GM12875 (cell line): ENCODE results near the gene PTPRH.

Source experiments
- H3K4me3 ChIP-seq: one replicate; pipeline ENCODE4 v1.5.1; 2011; ENCODE audit warnings: low read depth, low read length, control low read depth
- TF ChIP-seq, protein P1 (sequence below): IDR thresholded peaks from 2 replicates; pipeline ENCODE4 v1.5.1; 2011; ENCODE audit warnings: low read depth, mild to moderate bottlenecking, control low read depth, inconsistent platforms, low read length, moderate library complexity, borderline replicate concordance; ENCODE audit not compliant: insufficient read depth

Gene PTPRH

GRCh38 chr19:55178781-55179599 lies 30.3 kb downstream of the PTPRH start:
- TF ChIP-seq, protein P1, sequence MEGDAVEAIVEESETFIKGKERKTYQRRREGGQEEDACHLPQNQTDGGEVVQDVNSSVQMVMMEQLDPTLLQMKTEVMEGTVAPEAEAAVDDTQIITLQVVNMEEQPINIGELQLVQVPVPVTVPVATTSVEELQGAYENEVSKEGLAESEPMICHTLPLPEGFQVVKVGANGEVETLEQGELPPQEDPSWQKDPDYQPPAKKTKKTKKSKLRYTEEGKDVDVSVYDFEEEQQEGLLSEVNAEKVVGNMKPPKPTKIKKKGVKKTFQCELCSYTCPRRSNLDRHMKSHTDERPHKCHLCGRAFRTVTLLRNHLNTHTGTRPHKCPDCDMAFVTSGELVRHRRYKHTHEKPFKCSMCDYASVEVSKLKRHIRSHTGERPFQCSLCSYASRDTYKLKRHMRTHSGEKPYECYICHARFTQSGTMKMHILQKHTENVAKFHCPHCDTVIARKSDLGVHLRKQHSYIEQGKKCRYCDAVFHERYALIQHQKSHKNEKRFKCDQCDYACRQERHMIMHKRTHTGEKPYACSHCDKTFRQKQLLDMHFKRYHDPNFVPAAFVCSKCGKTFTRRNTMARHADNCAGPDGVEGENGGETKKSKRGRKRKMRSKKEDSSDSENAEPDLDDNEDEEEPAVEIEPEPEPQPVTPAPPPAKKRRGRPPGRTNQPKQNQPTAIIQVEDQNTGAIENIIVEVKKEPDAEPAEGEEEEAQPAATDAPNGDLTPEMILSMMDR = no peak
- no peak overlapping the region for H3K4me3 ChIP-seq

GRCh38 chr19:55176076-55176475 lies 33.2 kb downstream of the PTPRH start:
- no peak overlapping the region for H3K4me3 ChIP-seq
- TF ChIP-seq, protein P1 = no peak

DNA sequence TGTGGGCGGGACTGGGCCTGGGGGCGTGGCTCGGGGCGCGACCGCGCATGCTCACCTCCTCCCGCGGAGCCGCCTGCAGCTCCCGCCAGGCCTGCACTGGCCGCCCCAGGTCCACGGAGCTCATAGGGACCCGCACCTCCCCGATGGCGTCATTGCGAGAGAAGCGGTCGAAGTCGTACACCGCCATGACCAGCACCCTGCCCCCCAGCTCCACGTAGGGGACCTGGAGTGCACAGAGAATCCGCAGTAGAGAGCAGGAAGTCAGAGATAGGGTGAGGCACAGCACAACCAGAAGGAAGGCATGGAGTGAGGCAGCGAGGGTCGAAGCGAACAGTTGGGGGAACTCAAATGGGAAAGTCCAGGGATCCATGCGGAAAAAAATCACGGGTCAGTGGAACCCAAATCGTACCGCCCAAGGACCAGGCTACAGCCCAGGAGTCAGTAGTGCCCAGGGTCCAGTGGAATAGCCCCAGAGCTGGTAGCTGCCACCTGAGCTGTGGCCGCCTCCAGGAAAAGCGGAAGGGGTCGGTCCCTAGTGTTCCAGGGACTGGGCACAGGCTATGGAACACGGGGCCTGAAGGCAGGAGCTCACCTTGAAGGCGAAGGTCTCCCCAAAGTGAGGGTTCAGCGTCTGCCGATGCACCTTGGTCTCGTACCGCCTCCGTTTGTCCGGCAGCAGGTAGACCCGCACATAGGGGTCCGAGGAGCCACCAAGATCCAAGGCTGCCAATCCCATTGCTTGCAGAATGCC lies 34.0 kb downstream of the PTPRH start:
- H3K4me3 ChIP-seq = no peak overlapping the region
- TF ChIP-seq, protein P1 = no peak

DNA sequence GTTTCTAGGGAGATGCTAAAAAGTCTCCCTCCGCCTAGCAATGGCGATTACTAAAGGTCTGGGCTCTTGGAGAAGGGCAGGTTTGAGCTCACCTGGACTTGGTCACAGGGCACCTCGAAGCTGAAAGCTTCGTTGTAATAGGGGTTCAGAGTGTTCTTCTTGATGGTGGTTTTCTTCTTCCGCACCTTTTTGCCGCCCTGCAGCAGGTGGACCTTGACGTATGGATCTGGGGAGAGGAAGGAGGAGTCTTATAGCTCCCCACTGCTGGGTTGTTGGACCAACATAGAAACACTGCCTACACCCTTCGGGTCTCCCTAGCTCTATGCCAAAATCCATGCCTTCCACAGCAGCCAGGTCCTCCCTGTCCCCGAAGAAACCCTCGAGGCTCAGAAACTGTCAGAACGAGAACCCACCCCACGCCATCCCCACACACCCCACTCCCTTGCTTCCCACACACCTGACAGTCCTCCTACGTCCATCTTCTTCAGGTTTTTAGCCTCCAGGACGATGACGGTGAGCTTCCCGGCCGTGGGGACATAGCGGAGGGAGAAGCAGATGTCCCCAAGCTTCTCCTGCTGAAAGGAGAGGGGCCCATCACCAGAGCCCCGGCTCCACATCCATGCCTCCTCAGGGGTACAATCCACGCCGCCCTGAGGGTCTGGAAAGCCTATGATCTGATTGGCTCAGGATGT lies 34.7 kb downstream of the PTPRH start:
- TF ChIP-seq, protein P1 = no peak
- no peak overlapping the region for H3K4me3 ChIP-seq

GRCh38 chr19:55173714-55174409 lies 35.4 kb downstream of the PTPRH start:
- H3K4me3 ChIP-seq = no peak overlapping the region
- TF ChIP-seq, protein P1 = no peak

DNA sequence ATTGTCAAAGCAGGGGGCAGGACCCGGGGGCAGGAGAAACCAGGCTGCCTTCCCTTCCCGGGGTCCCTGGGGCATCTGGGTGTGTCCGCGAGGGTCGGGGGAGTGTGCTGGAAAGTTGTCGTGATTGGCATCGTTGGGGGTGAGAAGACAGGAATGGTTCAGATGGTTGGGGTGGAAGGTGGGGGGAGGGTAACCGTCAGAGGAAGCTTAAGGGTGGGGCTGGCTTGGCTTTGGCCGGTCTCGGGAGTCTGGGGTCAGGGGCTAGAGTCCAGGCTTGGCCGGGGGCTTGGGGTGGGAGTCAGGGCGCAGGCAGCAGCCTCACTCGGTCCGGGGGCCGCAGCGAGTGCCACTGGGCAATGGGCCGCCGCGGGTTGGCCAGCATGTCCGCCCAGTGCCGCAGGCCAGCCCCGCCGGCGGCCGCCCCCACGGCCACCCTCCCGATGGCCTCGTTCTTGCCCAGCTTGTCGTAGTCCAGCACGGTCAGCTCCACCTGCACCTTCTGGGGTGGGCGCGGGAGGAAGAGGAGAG lies 36.1 kb downstream of the PTPRH start:
- TF ChIP-seq, protein P1 = no peak
- no peak overlapping the region for H3K4me3 ChIP-seq
